K562 (cell line): ENCODE results near the gene ZSCAN12. TPM values are rescaled to one million over a fixed set of nuclear protein-coding genes. Genes with fewer than 3 reads are reported as not detected.

Experiments
- ATF3 ChIP-seq, 2 experiments: fragments of 450-650 bp in 1 of 2; sonication (generic) in 1 of 2; formaldehyde crosslinking in 1 of 2; IDR thresholded peaks in 1 of 2; conservative IDR thresholded peaks in 1 of 2; 2 replicates each; pipeline versions ENCODE4 v1.6.1 to v1.8.1; 2016 to 2023; ENCODE audit warnings: mild to moderate bottlenecking in 2 of 2, moderate library complexity in 2 of 2, inconsistent platforms in 1 of 2, missing genetic modification reagents in 1 of 2
- BACH1 ChIP-seq: fragments of 200-800 bp; sonication (Bioruptor generic); IDR thresholded peaks from 2 replicates; pipeline ENCODE4 v1.6.1; 2016; ENCODE audit warnings: missing genetic modification characterization, missing compliant biosample characterization
- CBX3 ChIP-seq, 2 experiments: IDR thresholded peaks; 1 replicate in 1 of 2; 2 replicates in 1 of 2; pipeline ENCODE4 v1.6.1; 2012; ENCODE audit warnings: inconsistent platforms in 2 of 2, low read length in 2 of 2, borderline replicate concordance in 1 of 2, control low read depth in 1 of 2
- CHD2 ChIP-seq: IDR thresholded peaks from 2 replicates; pipeline ENCODE4 v1.6.1; 2011; ENCODE audit warnings: low read depth, low read length
- CTBP1 ChIP-seq: fragments of 450-650 bp; IDR thresholded peaks from 2 replicates; pipeline ENCODE4 v1.6.1; 2016; ENCODE audit warnings: borderline replicate concordance
- DEAF1 ChIP-seq: fragments of 450-650 bp; formaldehyde crosslinking; IDR thresholded peaks from 2 replicates; pipeline ENCODE4 v1.4.0; 2020; ENCODE audit warnings: mild to moderate bottlenecking, moderate library complexity
- HCFC1 ChIP-seq: IDR thresholded peaks from 2 replicates; pipeline ENCODE4 v1.6.1; 2012; ENCODE audit warnings: low read depth, low read length, improper control_type of control experiment
- MBD2 ChIP-seq: sonication (generic); IDR thresholded peaks from 2 replicates; pipeline ENCODE4 v1.6.1; 2016; ENCODE audit warnings: low read depth, borderline replicate concordance
- MYBL2 ChIP-seq, 2 experiments: fragments of 450-650 bp in 1 of 2; sonication (generic) in 1 of 2; formaldehyde crosslinking in 1 of 2; IDR thresholded peaks; 2 replicates each; pipeline versions ENCODE4 v1.6.1 to v1.8.1; 2017 to 2022; ENCODE audit warnings: borderline replicate concordance in 1 of 2, inconsistent platforms in 1 of 2, low read depth in 1 of 2, mild to moderate bottlenecking in 1 of 2, missing genetic modification reagents in 1 of 2, moderate library complexity in 1 of 2
- MYC ChIP-seq, 2 experiments: fragments of 250-450 bp in 1 of 2; sonication (Bioruptor Pico) in 1 of 2; IDR thresholded peaks; 2 replicates each; pipeline versions ENCODE4 v1.5.1 to v1.6.1; 2012 to 2021; ENCODE audit warnings: low read depth in 2 of 2, borderline replicate concordance in 1 of 2, improper control_type of control experiment in 1 of 2, low read length in 1 of 2, mild to moderate bottlenecking in 1 of 2, moderate library complexity in 1 of 2
- NCOR1 ChIP-seq: fragments of 450-650 bp; IDR thresholded peaks from 2 replicates; pipeline ENCODE4 v1.6.1; 2016; ENCODE audit warnings: mild to moderate bottlenecking, moderate library complexity
- NR2C2 ChIP-seq, 2 experiments: fragments of 200-800 bp in 1 of 2; sonication (Bioruptor generic) in 1 of 2; sonication (generic) in 1 of 2; formaldehyde crosslinking in 1 of 2; IDR thresholded peaks; 2 replicates each; pipeline versions ENCODE4 v1.6.1 to v1.8.0; 2016 to 2022; ENCODE audit warnings: mild to moderate bottlenecking in 1 of 2, missing compliant biosample characterization in 1 of 2, missing genetic modification characterization in 1 of 2, missing genetic modification reagents in 1 of 2
- PHTF2 ChIP-seq: fragments of 250-450 bp; sonication (Bioruptor Pico); IDR thresholded peaks from 2 replicates; pipeline ENCODE4 v1.5.0; 2021; ENCODE audit warnings: mild to moderate bottlenecking
- RAD21 ChIP-seq, 2 experiments: fragments of 250-450 bp in 1 of 2; fragments of 450-650 bp in 1 of 2; sonication (Bioruptor Pico) in 1 of 2; formaldehyde crosslinking in 1 of 2; IDR thresholded peaks in 1 of 2; conservative IDR thresholded peaks in 1 of 2; 2 replicates each; pipeline versions ENCODE4 v1.4.0 to v1.8.0; 2020 to 2022; ENCODE audit warnings: mild to moderate bottlenecking in 2 of 2, moderate library complexity in 1 of 2
- RB1 ChIP-seq: fragments of 450-650 bp; IDR thresholded peaks from 2 replicates; pipeline ENCODE4 v1.6.1; 2017; ENCODE audit warnings: low read depth, mild to moderate bottlenecking
- RFX7 ChIP-seq: fragments of 250-450 bp; sonication (Bioruptor Pico); IDR thresholded peaks from 2 replicates; pipeline ENCODE4 v1.5.1; 2021; ENCODE audit warnings: mild to moderate bottlenecking
- SMARCE1 ChIP-seq: fragments of 450-650 bp; IDR thresholded peaks from 2 replicates; pipeline ENCODE4 v1.7.1; 2016; ENCODE audit warnings: mild to moderate bottlenecking
- SOX6 ChIP-seq: fragments of 450-650 bp; IDR thresholded peaks from 2 replicates; pipeline ENCODE4 v1.6.1; 2014; ENCODE audit warnings: mild to moderate bottlenecking
- STAG1 ChIP-seq: sonication (generic); formaldehyde crosslinking; IDR thresholded peaks from 2 replicates; pipeline ENCODE4 v1.5.0; 2020; ENCODE audit warnings: missing genetic modification reagents, borderline replicate concordance
- ZNF277 ChIP-seq: fragments of 250-450 bp; sonication (Bioruptor Pico); IDR thresholded peaks from 2 replicates; pipeline ENCODE4 v1.8.0; 2022; ENCODE audit warnings: inconsistent platforms, mild to moderate bottlenecking, moderate library complexity, borderline replicate concordance
- ZNF561 ChIP-seq: fragments of 450-650 bp; formaldehyde crosslinking; conservative IDR thresholded peaks from 2 replicates; pipeline ENCODE4 v1.4.0; 2020; ENCODE audit warnings: mild to moderate bottlenecking, moderate library complexity
- ZNF780A ChIP-seq: fragments of 250-450 bp; sonication (Bioruptor Pico); IDR thresholded peaks from 2 replicates; pipeline ENCODE4 v1.5.0; 2021; ENCODE audit warnings: mild to moderate bottlenecking
- polyA plus RNA-seq, 8 experiments: library from polyadenylated mRNA; depleted of rRNA in 4 of 8; stranded (reverse) in 5 of 8; unstranded in 3 of 8; fragments of >200 nt; fragmentation: Nextera tagmentation in 2 of 8; fragmentation: Illumina TruSeq in 1 of 8; extraction: Ambion mirVana in 2 of 8; extraction: Trizol in 1 of 8; gene quantifications; 2 replicates each; pipeline versions ENCODE4 v1.2.1 to v1.2.3, GENCODE V29; 2011 to 2014; ENCODE audit warnings: inconsistent platforms in 1 of 8, missing spikeins in 1 of 8
- total RNA-seq, 7 experiments: library from RNA; depleted of rRNA in 6 of 7; stranded (reverse); fragments of >200 nt in 6 of 7; fragmentation: Illumina TruSeq in 2 of 7; extraction: Trizol in 2 of 7; gene quantifications; 2 replicates each; pipeline versions ENCODE4 v1.2.1 to v1.2.3, GENCODE V29; 2011 to 2021; ENCODE audit warnings: low replicate concordance in 1 of 7

Gene ZSCAN12
- total and polyA plus RNA-seq, 9 of the 15 experiments (the other 6 are each of a cell fraction or from before 2014, with no cell fraction given) = 2.5 to 19.6 (median 12.5) TPM

- no peak for TF ChIP-seq ZNF277 (CRISPR knock-in tag)
- TF ChIP-seq STAG1 (CRISPR knock-in tag) = no peak; the same call in 1 of the 2 replicates
- 0 out of 2 replicates have a peak, but pooled peaks have one; percentile 12 for TF ChIP-seq CHD2
- no peak for TF ChIP-seq NR2C2 (CRISPR knock-in tag; IDR thresholded peaks at IDR 0.05)
- peak; percentile 78 for TF ChIP-seq NR2C2 (tag; IDR thresholded peaks at IDR 0.05)
- peak in 1 of 2 experiments; percentile 88; a peak in 1 of 3 replicates for TF ChIP-seq CBX3 (IDR thresholded peaks at IDR 0.05; ENCODE audit: borderline replicate concordance in 1 of 2, low read length in 2 of 2)
- TF ChIP-seq CTBP1 = peak; percentile 77; the same call in 1 of the 2 replicates
- peak; percentile 42 to 55 for TF ChIP-seq RAD21 (CRISPR knock-in tag; conservative IDR thresholded peaks at IDR 0.05 in 1 of 2, IDR thresholded peaks at IDR 0.05 in 1 of 2)
- TF ChIP-seq ATF3 (IDR thresholded peaks at IDR 0.05) = 0 out of 2 replicates have a peak, but pooled peaks have one; percentile 20
- TF ChIP-seq ATF3 (CRISPR knock-in tag; conservative IDR thresholded peaks at IDR 0.05) = no peak
- no peak for TF ChIP-seq RFX7 (CRISPR knock-in tag)
- TF ChIP-seq BACH1 (tag) = no peak
- peak; percentile 35 for TF ChIP-seq NCOR1
- no peak for TF ChIP-seq PHTF2 (CRISPR knock-in tag)
- peak; percentile 52; the same call in 1 of the 2 replicates for TF ChIP-seq MYC (IDR thresholded peaks at IDR 0.05; ENCODE audit: low read depth, low read length)
- no peak; the same call in 1 of the 2 replicates for TF ChIP-seq MYC (CRISPR knock-in tag; IDR thresholded peaks at IDR 0.05; ENCODE audit: borderline replicate concordance, low read depth)
- peak; percentile 88 for TF ChIP-seq MYBL2 (IDR thresholded peaks at IDR 0.05; ENCODE audit: low read depth)
- no peak for TF ChIP-seq MYBL2 (CRISPR knock-in tag; IDR thresholded peaks at IDR 0.05; ENCODE audit: borderline replicate concordance)
- TF ChIP-seq SOX6 = peak; percentile 80
- 0 out of 2 replicates have a peak, but pooled peaks have one; percentile 31 for TF ChIP-seq SMARCE1
- no peak for TF ChIP-seq ZNF780A
- 0 out of 2 replicates have a peak, but pooled peaks have one; percentile 22 for TF ChIP-seq DEAF1 (CRISPR knock-in tag)
- TF ChIP-seq ZNF561 (CRISPR knock-in tag) = no peak
- no peak; the same call in 1 of the 2 replicates for TF ChIP-seq MBD2
- TF ChIP-seq RB1 = peak; percentile 63; the same call in 1 of the 2 replicates
- TF ChIP-seq HCFC1 = peak; percentile 38; the same call in 1 of the 2 replicates
These were observed 16.1 kb downstream of the ZSCAN12 start (continued) for GRCh38 chr6:28383235-28384142.
